Smooth muscle cell (in vitro differentiated cells): Measurements from ENCODE around the gene STIMATE. TPM values are rescaled to one million over a fixed set of nuclear protein-coding genes. Genes with fewer than 3 reads are reported as not detected.

ENCODE experiments used
- DNase-seq: peaks from one replicate; lab custom pipeline; 2025; ENCODE audit not compliant: unreplicated experiment; lab: John Stamatoyannopoulos, UW
- H2AFZ ChIP-seq: fragments of 200-600 bp; sonication (generic); 2 replicates; pipeline ENCODE4 v1.6.0; 2016; ENCODE audit warnings: antibody characterized with exemption, low read depth, mild to moderate bottlenecking
- H3F3A ChIP-seq: fragments of 200-600 bp; sonication (generic); 2 replicates; pipeline ENCODE4 v1.6.0; 2017; ENCODE audit warnings: antibody characterized with exemption, low read depth
- H3K27ac ChIP-seq: fragments of 200-600 bp; sonication (generic); 2 replicates; pipeline ENCODE4 v1.5.1; 2016; ENCODE audit warnings: low read depth, mild to moderate bottlenecking
- H3K27me3 ChIP-seq: fragments of 200-600 bp; sonication (generic); 2 replicates; pipeline ENCODE4 v1.6.1; 2016; ENCODE audit warnings: low read depth, mild to moderate bottlenecking
- H3K36me3 ChIP-seq: fragments of 200-600 bp; sonication (generic); 2 replicates; pipeline ENCODE4 v1.5.1; 2016; ENCODE audit warnings: low read depth
- H3K4me1 ChIP-seq: fragments of 200-600 bp; sonication (generic); 2 replicates; pipeline ENCODE4 v1.5.1; 2016; ENCODE audit warnings: low read depth
- H3K4me2 ChIP-seq: fragments of 200-600 bp; sonication (generic); 2 replicates; pipeline ENCODE4 v1.6.0; 2016; ENCODE audit warnings: mild to moderate bottlenecking
- H3K4me3 ChIP-seq: fragments of 200-600 bp; sonication (generic); 2 replicates; pipeline ENCODE4 v1.5.1; 2016; ENCODE audit warnings: mild to moderate bottlenecking
- H3K79me2 ChIP-seq: fragments of 200-600 bp; sonication (generic); 2 replicates; pipeline ENCODE4 v1.6.0; 2016; ENCODE audit warnings: low read depth, mild to moderate bottlenecking
- H3K9ac ChIP-seq: fragments of 200-600 bp; sonication (generic); 2 replicates; pipeline ENCODE4 v1.6.0; 2016; ENCODE audit warnings: low read depth
- H3K9me3 ChIP-seq: fragments of 200-600 bp; sonication (generic); replicated peaks from 2 replicates; pipeline ENCODE4 v1.5.1; 2016; ENCODE audit warnings: low read depth
- H4K20me1 ChIP-seq: fragments of 200-600 bp; sonication (generic); 2 replicates; pipeline ENCODE4 v1.6.0; 2016; ENCODE audit warnings: low read depth
- WGBS: methylation state at CpG from one replicate; pipeline ENCODE4 v1.1.7; 2016; ENCODE audit warnings: low lambda C conversion rate; 5-methylcytosine and 5-hydroxymethylcytosine counted together
- polyA plus RNA-seq: library from polyadenylated mRNA; unstranded; fragments of >200 nt; fragmentation: Nextera tagmentation; extraction: Ambion mirVana; gene quantifications from 2 replicates; pipeline ENCODE4 v1.2.1, GENCODE V29; 2016
- total RNA-seq: library from RNA; depleted of rRNA; stranded (reverse); fragments of >200 nt; gene quantifications from 2 replicates; pipeline ENCODE4 v1.2.3, GENCODE V29; 2014
- TF ChIP-seq, protein P1 (sequence below): fragments of 200-600 bp; sonication (generic); IDR thresholded peaks from 2 replicates; pipeline ENCODE4 v1.5.1; 2017; ENCODE audit warnings: borderline replicate concordance, mild to moderate bottlenecking, antibody characterized with exemption; ENCODE audit not compliant: insufficient read depth, poor library complexity, severe bottlenecking

STIMATE gene
- total and polyA plus RNA-seq, 2 experiments from 2014 or later, result 12.8 to 18.1 TPM

DNA sequence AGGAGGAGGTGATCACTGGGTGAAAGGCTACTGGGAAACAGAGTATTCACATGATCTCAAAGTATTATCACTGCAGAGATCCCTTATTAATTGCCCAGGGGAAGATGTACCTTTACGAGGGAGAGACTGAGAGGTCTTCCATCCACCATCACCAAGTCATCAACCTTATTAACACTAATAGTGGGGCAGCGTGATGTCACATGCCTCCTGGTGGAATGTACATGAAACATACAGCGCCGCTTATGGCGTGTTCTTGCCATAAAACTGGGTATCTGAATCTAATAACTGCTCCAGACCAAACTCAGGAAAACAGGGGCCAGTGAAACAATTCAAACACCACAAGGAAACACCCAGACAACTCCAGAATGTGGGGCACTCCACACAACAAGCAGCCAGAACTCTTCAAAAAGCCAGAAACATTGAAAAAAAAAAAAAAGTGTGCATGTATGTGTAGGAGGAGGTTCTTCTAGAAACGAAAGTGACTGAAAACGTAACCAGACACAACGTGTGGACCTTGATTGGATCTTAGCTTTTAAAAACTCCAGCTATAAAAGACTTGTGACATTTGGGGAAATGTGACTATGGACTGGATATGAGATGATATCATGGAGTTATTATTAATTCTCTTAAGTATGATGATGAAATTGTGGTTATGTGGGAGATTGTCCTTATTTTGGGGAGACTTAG, 4.6 kb downstream of the STIMATE start:
- TF ChIP-seq, protein P1, sequence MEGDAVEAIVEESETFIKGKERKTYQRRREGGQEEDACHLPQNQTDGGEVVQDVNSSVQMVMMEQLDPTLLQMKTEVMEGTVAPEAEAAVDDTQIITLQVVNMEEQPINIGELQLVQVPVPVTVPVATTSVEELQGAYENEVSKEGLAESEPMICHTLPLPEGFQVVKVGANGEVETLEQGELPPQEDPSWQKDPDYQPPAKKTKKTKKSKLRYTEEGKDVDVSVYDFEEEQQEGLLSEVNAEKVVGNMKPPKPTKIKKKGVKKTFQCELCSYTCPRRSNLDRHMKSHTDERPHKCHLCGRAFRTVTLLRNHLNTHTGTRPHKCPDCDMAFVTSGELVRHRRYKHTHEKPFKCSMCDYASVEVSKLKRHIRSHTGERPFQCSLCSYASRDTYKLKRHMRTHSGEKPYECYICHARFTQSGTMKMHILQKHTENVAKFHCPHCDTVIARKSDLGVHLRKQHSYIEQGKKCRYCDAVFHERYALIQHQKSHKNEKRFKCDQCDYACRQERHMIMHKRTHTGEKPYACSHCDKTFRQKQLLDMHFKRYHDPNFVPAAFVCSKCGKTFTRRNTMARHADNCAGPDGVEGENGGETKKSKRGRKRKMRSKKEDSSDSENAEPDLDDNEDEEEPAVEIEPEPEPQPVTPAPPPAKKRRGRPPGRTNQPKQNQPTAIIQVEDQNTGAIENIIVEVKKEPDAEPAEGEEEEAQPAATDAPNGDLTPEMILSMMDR, result no peak
- Histone ChIP-seq H3K4me1 (peaks cover 11% of the 10 kb centered on the region), H3K79me2 (peaks cover 9% of the 10 kb centered on the region), H3K9ac (no peak overlapping the region), H3K4me3 (no peak overlapping the region), H3K27ac (no peak overlapping the region), H3K4me2 (no peak overlapping the region), H3K36me3 (no peaks in the 10 kb centered on the region), H3F3A (no peaks in the 10 kb centered on the region), H3K27me3 (no peaks in the 10 kb centered on the region), H3K9me3 (no peaks in the 10 kb centered on the region), H4K20me1 (peaks cover 57% of the 10 kb centered on the region), H2AFZ (no peak overlapping the region)
- no peak for DNase-seq
- 88% methylated on average over 8 of the region's 8 CpGs for WGBS

DNA sequence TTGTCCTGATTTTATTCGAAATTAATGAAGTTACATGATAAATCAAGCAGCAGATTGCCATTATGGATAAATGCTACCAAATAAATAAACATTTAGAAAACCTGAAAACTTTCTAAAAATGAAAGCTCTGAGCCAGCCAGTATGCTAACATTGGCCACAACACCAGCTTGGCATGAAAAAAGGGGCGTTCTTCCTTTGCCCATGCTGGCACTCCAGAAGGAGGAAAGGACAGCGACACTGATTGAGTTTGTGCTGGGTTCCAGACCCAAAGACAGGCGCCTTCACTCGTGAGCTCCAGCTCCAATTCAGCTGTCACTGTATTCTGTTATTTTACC, 5.1 kb downstream of the STIMATE start:
- Histone ChIP-seq H3K36me3 (no peaks in the 10 kb centered on the region), H3K27me3 (no peaks in the 10 kb centered on the region), H3K4me1 (peaks cover 11% of the 10 kb centered on the region), H3K4me2 (no peak overlapping the region), H3K9ac (no peak overlapping the region), H4K20me1 (peaks cover 62% of the 10 kb centered on the region), H3K79me2 (peaks cover 10% of the 10 kb centered on the region), H3K9me3 (no peaks in the 10 kb centered on the region), H3F3A (no peaks in the 10 kb centered on the region), H3K4me3 (no peak overlapping the region), H3K27ac (no peak overlapping the region), H2AFZ (no peak overlapping the region)
- TF ChIP-seq, protein P1, result no peak
- WGBS, result 89% methylated on average over 5 of the region's 5 CpGs
- no peak for DNase-seq

DNA sequence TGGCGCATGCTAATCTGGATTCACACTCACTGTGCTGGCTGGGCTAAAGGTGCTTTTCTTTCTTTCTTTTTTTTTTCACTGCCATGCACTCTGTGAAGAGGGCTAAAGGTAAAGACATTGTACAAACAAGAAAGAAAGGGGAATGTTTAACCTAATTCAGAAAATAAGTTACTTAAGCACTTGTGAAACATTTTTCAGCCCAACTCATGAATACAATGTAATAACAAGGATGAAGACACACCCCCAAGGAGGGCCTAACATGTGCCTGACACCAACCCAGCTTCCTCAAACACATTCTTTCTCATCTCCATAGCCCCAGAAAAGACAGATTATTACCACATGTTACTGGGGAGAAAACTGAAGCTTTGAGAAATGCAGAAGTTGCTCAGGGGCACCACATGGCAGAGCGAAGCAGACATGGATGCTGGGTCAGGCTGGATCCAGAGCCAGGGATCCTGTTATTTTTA, 5.7 kb downstream of the STIMATE start:
- Histone ChIP-seq H3K9me3 (no peaks in the 10 kb centered on the region), H3K27me3 (no peaks in the 10 kb centered on the region), H3K36me3 (no peaks in the 10 kb centered on the region), H3K9ac (no peak overlapping the region), H3K4me3 (no peak overlapping the region), H3K27ac (no peak overlapping the region), H3F3A (no peaks in the 10 kb centered on the region), H3K4me1 (peaks cover 9% of the 10 kb centered on the region), H3K79me2 (peaks cover 13% of the 10 kb centered on the region), H3K4me2 (no peak overlapping the region), H2AFZ (no peak overlapping the region), H4K20me1 (peaks cover 68% of the 10 kb centered on the region)
- DNase-seq, result no peak
- WGBS, result 69% methylated on average over 2 of the region's 2 CpGs
- TF ChIP-seq, protein P1, result no peak

DNA sequence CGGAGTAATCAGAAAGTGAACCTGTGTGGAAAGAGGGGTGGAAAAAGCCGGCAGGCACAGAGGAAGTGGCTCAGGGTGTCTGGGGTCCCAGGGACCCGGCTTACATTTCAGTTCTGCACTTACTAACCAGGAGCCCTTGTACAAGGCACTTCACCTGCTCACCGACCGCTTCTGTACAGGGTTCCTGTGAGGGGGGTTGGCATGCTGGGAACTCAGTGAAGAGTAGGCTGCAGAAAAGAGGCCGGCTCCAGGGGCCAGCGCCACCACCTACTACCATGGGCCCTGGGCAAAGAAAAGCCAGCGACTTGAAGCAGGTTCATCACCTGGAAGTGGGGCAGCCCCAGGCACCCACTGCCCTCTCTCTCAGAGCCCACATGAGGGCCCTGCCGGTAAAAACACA, 6.2 kb downstream of the STIMATE start:
- Histone ChIP-seq H3K4me1 (peaks cover 5% of the 10 kb centered on the region), H2AFZ (no peak overlapping the region), H3K27ac (no peak overlapping the region), H3K9ac (no peak overlapping the region), H4K20me1 (peaks cover 65% of the 10 kb centered on the region), H3K9me3 (no peaks in the 10 kb centered on the region), H3K36me3 (no peaks in the 10 kb centered on the region), H3K79me2 (peaks cover 13% of the 10 kb centered on the region), H3K4me2 (no peak overlapping the region), H3F3A (no peaks in the 10 kb centered on the region), H3K4me3 (no peak overlapping the region), H3K27me3 (no peaks in the 10 kb centered on the region)
- 97% methylated on average over 9 of the region's 9 CpGs for WGBS
- TF ChIP-seq, protein P1, result no peak
- DNase-seq, result no peak
